CD4-positive, alpha-beta memory T cell (primary cell): ENCODE results near the gene NDUFA6. TPM values are rescaled to one million over a fixed set of nuclear protein-coding genes. Genes with fewer than 3 reads are reported as not detected.

Experiments
- CTCF ChIA-PET: fragments of 350-600 bp; sonication (Branson Sonifier 250); formaldehyde crosslinking; loops from one replicate; lab custom pipeline; 2021; ENCODE audit warnings: inconsistent platforms; ENCODE audit not compliant: partially characterized antibody; lab: Charles Lee
- POLR2A ChIA-PET: fragments of 350-600 bp; sonication (Branson Sonifier 250); formaldehyde crosslinking; loops from one replicate; lab custom pipeline; 2021; ENCODE audit not compliant: partially characterized antibody; lab: Charles Lee
- DNase-seq, 5 donors: peaks; one replicate each; pipeline versions ENCODE4 v3.0.0 to v3.0.0-alpha.2; 2020 to 2022; ENCODE audit warnings: mixed read lengths in 1 of 5
- H3K27ac ChIP-seq: one replicate; pipeline ENCODE4 v1.7.0; 2013; ENCODE audit warnings: low read depth, low read length
- H3K27me3 ChIP-seq: 2 replicates; pipeline ENCODE4 v1.7.0; 2013; ENCODE audit warnings: mild to moderate bottlenecking, low read length, moderate library complexity; ENCODE audit not compliant: insufficient read depth
- H3K36me3 ChIP-seq: 2 replicates; pipeline ENCODE4 v1.7.0; 2013; ENCODE audit warnings: mild to moderate bottlenecking, low read length, moderate library complexity; ENCODE audit not compliant: insufficient read depth
- H3K4me1 ChIP-seq: 2 replicates; pipeline ENCODE4 v1.7.0; 2013; ENCODE audit warnings: mild to moderate bottlenecking, low read length, moderate library complexity; ENCODE audit not compliant: insufficient read depth
- H3K4me3 ChIP-seq, 2 donors: one replicate each; pipeline ENCODE4 v1.7.0; 2013; ENCODE audit warnings: low read length in 2 of 2, mild to moderate bottlenecking in 1 of 2
- H3K9me3 ChIP-seq, 2 donors: one replicate each; pipeline ENCODE4 v1.7.0; 2013; ENCODE audit warnings: low read length in 2 of 2, control low read depth in 1 of 2; ENCODE audit not compliant: control insufficient read depth in 1 of 2
- H3K27ac Mint-ChIP-seq, 7 donors: one replicate each; pipeline ENCODE4 v1.8.0; 2020 to 2021; ENCODE audit warnings: mixed read lengths in 7 of 7, mild to moderate bottlenecking in 6 of 7, inconsistent platforms in 3 of 7, moderate library complexity in 3 of 7
- H3K27me3 Mint-ChIP-seq, 2 donors: one replicate each; pipeline ENCODE4 v1.8.0; 2020 to 2021; ENCODE audit warnings: mixed read lengths in 2 of 2
- H3K36me3 Mint-ChIP-seq, 2 donors: one replicate each; pipeline ENCODE4 v1.8.0; 2020 to 2021; ENCODE audit warnings: mixed read lengths in 2 of 2, inconsistent platforms in 1 of 2, mild to moderate bottlenecking in 1 of 2
- H3K4me1 Mint-ChIP-seq, 4 donors: one replicate each; pipeline ENCODE4 v1.8.0; 2020 to 2021; ENCODE audit warnings: mixed read lengths in 4 of 4, mild to moderate bottlenecking in 1 of 4
- H3K4me3 Mint-ChIP-seq, 8 donors: one replicate each; pipeline ENCODE4 v1.8.0; 2020 to 2021; ENCODE audit warnings: mixed read lengths in 8 of 8, mild to moderate bottlenecking in 7 of 8, moderate library complexity in 6 of 8, inconsistent platforms in 3 of 8
- H3K9me3 Mint-ChIP-seq, 8 donors: one replicate each; pipeline ENCODE4 v1.8.0; 2020 to 2021; ENCODE audit warnings: mixed read lengths in 8 of 8, mild to moderate bottlenecking in 5 of 8, inconsistent platforms in 3 of 8, moderate library complexity in 1 of 8
- intact Hi-C: fragments of 100-400 bp; cut with micrococcal nuclease; formaldehyde crosslinking; loops from one replicate; pipeline ENCODE4 v1.15.1; 2023
- polyA plus RNA-seq, 2 donors: library from polyadenylated mRNA; unstranded; fragments of 300-500 nt; fragmentation: Illumina TruSeq; gene quantifications; one replicate each; pipeline ENCODE4 v1.2.3, GENCODE V29; 2021
- total RNA-seq, 2 experiments: library from RNA; stranded (reverse); gene quantifications; one replicate each; pipeline ENCODE4 v1.2.3, GENCODE V29; 2021

The NDUFA6 gene
- total and polyA plus RNA-seq, 4 experiments from 2014 or later, result 42.1 to 153 (median 90.8) TPM

DNA sequence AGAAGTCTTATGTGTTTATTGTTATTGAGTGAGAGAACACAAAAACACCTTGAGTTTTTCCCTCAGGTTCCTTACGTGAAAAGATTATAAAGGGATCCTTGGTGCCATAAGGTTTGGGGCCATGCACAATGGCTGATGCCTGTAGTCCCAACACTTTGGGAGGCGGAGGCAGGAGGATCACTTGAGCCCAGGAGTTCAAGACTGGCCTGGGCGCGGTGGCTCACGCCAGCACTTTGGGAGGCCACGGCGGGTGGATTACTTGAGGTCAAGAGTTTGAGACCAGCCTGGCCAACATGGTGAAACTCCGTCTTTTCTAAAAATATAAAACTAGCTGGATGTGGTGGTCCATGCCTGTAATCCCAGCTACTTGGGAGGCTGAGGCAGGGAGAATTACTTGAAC is 5.7 kb downstream of the NDUFA6 start:
- no peak overlapping the region for H3K27ac ChIP-seq
- ChIA-PET CTCF (interaction anchor here (1.0 kb wide), 1 partner anchor 9 kb away, joined by 3 read pairs; no protein-coding TSS in a partner anchor), POLR2A (interaction anchor here (1.1 kb wide), 1 partner anchor 396 kb away, joined by 4 read pairs; the partner anchor contains the start of gene SNU13)
- intact Hi-C loops, result no loop called here
- DNase-seq, result no peak
- no peak overlapping the region for H3K4me3 ChIP-seq
- H3K36me3 ChIP-seq, result peaks cover 46% of the 10 kb centered on the region
- H3K36me3 Mint-ChIP-seq, result peaks cover 36 to 59% of the 10 kb centered on the region in 2 donors
- H3K27ac Mint-ChIP-seq, result peak overlapping the region in 1 of 7 donors; percentile 59
- no peaks in the 10 kb centered on the region for H3K9me3 Mint-ChIP-seq
- H3K27me3 Mint-ChIP-seq, result no peaks in the 10 kb centered on the region
- H3K9me3 ChIP-seq, result no peaks in the 10 kb centered on the region
- H3K27me3 ChIP-seq, result no peaks in the 10 kb centered on the region
- H3K4me3 Mint-ChIP-seq, result no peak overlapping the region
- peaks cover 29 to 56% (median 41%) of the 10 kb centered on the region in 4 donors for H3K4me1 Mint-ChIP-seq
- peaks cover 29% of the 10 kb centered on the region for H3K4me1 ChIP-seq

- Mint-ChIP-seq H3K27ac (peak overlapping the region in 3 of 7 donors; percentile 68 to 78 (median 73)), H3K4me3 (peak overlapping the region in 1 of 8 donors; percentile 45), H3K9me3 (no peaks in the 10 kb centered on the region), H3K27me3 (no peaks in the 10 kb centered on the region), H3K4me1 (peaks cover 20 to 55% (median 38%) of the 10 kb centered on the region in 4 donors), H3K36me3 (peaks cover 33 to 52% of the 10 kb centered on the region in 2 donors)
- Histone ChIP-seq H3K27ac (no peak overlapping the region), H3K36me3 (peaks cover 46% of the 10 kb centered on the region), H3K9me3 (no peaks in the 10 kb centered on the region), H3K4me1 (peaks cover 27% of the 10 kb centered on the region), H3K4me3 (no peak overlapping the region), H3K27me3 (no peaks in the 10 kb centered on the region)
- CTCF ChIA-PET, result no interaction called here
- POLR2A ChIA-PET, result interaction anchor here (1.2 to 1.3 kb wide), 2 partner anchors 8 to 13 kb away, joined by 3 to 5 read pairs; partner anchors contain the start of gene NAGA
- peak in 1 of 5 donors; percentile 4 for DNase-seq
- intact Hi-C loops, result no loop called here
These were observed 7.5 kb downstream of the NDUFA6 start for GRCh38 chr22:42083119-42083518.

DNA sequence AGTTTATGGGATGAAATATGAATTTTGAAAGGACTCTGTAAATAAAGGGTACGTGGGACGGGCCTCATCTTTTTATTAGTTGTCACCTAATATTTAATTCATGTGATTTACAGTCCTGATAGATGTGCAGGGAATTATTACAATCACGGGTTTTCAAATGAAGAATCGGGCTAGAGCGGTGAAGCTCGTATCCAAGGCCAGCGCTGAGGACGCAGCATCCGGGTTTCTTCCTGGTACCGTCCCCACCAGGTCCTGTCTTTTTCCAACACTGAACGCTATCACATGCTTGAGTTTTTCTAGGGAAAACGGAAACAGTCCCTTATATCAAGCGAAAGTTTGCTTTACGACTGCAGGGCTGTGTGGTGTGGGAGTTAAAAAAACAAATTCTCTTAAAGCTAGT is 10.3 kb downstream of the NDUFA6 start:
- peak overlapping the region; percentile 88 to 98 (median 96) for H3K4me3 Mint-ChIP-seq
- Histone ChIP-seq H3K36me3 (peaks cover 25% of the 10 kb centered on the region), H3K4me3 (peak overlapping the region; percentile 70 to 78), H3K27ac (peak overlapping the region; percentile 97), H3K9me3 (no peaks in the 10 kb centered on the region), H3K4me1 (peaks cover 31% of the 10 kb centered on the region), H3K27me3 (no peaks in the 10 kb centered on the region)
- POLR2A ChIA-PET, result interaction anchor here (0.6 to 4.4 kb wide), 24 partner anchors 10 to 534 kb away, joined by 3 to 208 read pairs (median 6); partner anchors contain the start of genes CCDC134, CENPM, DESI1 and NAGA
- CTCF ChIA-PET, result interaction anchor here (5.6 kb wide), 1 partner anchor 9 kb away, joined by 48 read pairs; the partner anchor contains the start of gene NDUFA6
- DNase-seq, result peak in 1 of 5 donors; percentile 44
- H3K27ac Mint-ChIP-seq, result peak overlapping the region; percentile 93 to 100 (median 99)
- H3K27me3 Mint-ChIP-seq, result no peaks in the 10 kb centered on the region
- H3K4me1 Mint-ChIP-seq, result peaks cover 17 to 52% (median 33%) of the 10 kb centered on the region in 4 donors
- peaks cover 22 to 34% of the 10 kb centered on the region in 2 donors for H3K36me3 Mint-ChIP-seq
- no peaks in the 10 kb centered on the region for H3K9me3 Mint-ChIP-seq
- intact Hi-C loops, result loop anchor here (1.0 kb wide), 1 partner anchor 10 kb away; the partner anchor contains the start of gene NDUFA6

GRCh38 chr22:42079319-42080251 is 11.0 kb downstream of the NDUFA6 start, which contains the start of gene SMDT1:
Gene SMDT1, plus strand, starts transcription at chr22:42079700. Its CDS starts 69 bp downstream, at chr22:42079769.
- peak; percentile 98 to 99 (median 99) for DNase-seq
- CTCF ChIA-PET, result interaction anchor here (0.6 to 5.6 kb wide), 3 partner anchors 10 to 359 kb away, joined by 3 to 48 read pairs (median 8); partner anchors contain the start of gene NDUFA6
- Histone ChIP-seq H3K27me3 (no peaks in the 10 kb centered on the region), H3K4me1 (peaks cover 38% of the 10 kb centered on the region), H3K4me3 (peak within 1 kb of the TSS; percentile 70 to 78), H3K9me3 (no peaks in the 10 kb centered on the region), H3K27ac (peak within 1 kb of the TSS; percentile 97), H3K36me3 (peaks cover 19% of the 10 kb centered on the region)
- H3K9me3 Mint-ChIP-seq, result no peaks in the 10 kb centered on the region
- H3K36me3 Mint-ChIP-seq, result peaks cover 19 to 27% of the 10 kb centered on the region in 2 donors
- intact Hi-C loops, result loop anchor here (1.0 to 10.0 kb wide), 5 partner anchors 9 to 535 kb away; partner anchors contain the start of genes NAGA, NDUFA6, POLDIP3 and SNU13
- peak within 1 kb of the TSS; percentile 93 to 100 (median 99) for H3K27ac Mint-ChIP-seq
- POLR2A ChIA-PET, result interaction anchor here (0.6 to 4.4 kb wide), 42 partner anchors 9 to 634 kb away, joined by 3 to 208 read pairs (median 5); partner anchors contain the start of genes CCDC134, CENPM, DESI1 and NAGA
- H3K4me3 Mint-ChIP-seq, result peak within 1 kb of the TSS; percentile 88 to 98 (median 96)
- H3K27me3 Mint-ChIP-seq, result no peaks in the 10 kb centered on the region
- H3K4me1 Mint-ChIP-seq, result peaks cover 19 to 58% (median 38%) of the 10 kb centered on the region in 4 donors

DNA sequence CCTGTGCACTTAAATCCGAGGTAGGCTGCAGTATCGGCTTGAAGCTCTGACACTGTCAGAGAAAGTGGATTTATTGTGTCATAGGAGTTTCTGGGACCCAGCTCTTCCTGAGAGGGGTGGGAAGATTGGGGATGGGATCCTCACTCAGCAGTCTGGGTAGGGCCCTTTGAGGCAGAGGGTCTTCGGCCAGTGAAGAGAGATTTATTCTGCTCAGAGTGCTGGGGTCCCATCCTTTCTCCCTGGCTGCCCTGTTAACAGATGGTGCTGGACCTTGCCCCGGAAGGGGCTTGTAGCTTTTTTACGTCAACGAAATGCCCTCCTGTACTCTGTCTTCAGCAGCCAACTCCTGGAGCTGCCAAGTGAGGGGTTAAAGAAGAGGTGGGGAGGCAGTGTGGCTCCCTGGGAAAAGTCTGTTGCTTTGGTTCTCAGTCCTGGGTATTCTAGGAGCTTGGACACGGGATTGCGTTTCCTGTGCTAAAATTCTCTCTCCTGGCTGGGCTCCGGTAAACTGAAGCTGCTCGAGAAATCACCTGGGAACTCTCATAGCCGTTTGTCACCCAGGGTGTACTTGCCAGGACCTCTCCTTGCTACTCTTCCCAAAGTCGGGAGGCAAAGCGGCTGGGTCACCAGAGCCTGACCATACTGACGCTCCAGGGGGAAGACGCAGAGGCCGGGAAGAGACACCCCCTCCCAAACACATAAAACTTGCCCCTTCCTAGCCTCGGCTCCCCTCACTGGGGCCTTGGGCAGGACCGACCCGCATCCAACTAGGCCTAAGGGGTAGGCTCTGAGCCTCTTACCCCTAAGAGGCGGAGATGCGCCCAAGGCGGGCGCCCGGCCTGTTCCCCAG is 11.9 kb downstream of the NDUFA6 start:
- H3K4me3 ChIP-seq, result peak overlapping the region; percentile 70 to 78
- no peaks in the 10 kb centered on the region for H3K27me3 Mint-ChIP-seq
- H3K4me3 Mint-ChIP-seq, result peak overlapping the region; percentile 88 to 98 (median 96)
- H3K4me1 ChIP-seq, result peaks cover 42% of the 10 kb centered on the region
- H3K9me3 Mint-ChIP-seq, result no peaks in the 10 kb centered on the region
- H3K9me3 ChIP-seq, result no peaks in the 10 kb centered on the region
- peak overlapping the region; percentile 93 to 100 (median 99) for H3K27ac Mint-ChIP-seq
- ChIA-PET POLR2A (interaction anchor here (0.7 to 4.4 kb wide), 32 partner anchors 8 to 633 kb away, joined by 3 to 208 read pairs (median 5); partner anchors contain the start of genes CCDC134, DESI1, NAGA and NDUFA6), CTCF (interaction anchor here (1.0 to 5.6 kb wide), 3 partner anchors 11 to 360 kb away, joined by 3 to 48 read pairs (median 3); partner anchors contain the start of gene NDUFA6)
- no peak for DNase-seq
- no peaks in the 10 kb centered on the region for H3K27me3 ChIP-seq
- peaks cover 14 to 19% of the 10 kb centered on the region in 2 donors for H3K36me3 Mint-ChIP-seq
- H3K4me1 Mint-ChIP-seq, result peaks cover 18 to 59% (median 35%) of the 10 kb centered on the region in 4 donors
- peaks cover 15% of the 10 kb centered on the region for H3K36me3 ChIP-seq
- intact Hi-C loops, result loop anchor here (1.0 to 10.0 kb wide), 4 partner anchors 8 to 536 kb away; partner anchors contain the start of genes NAGA, POLDIP3, SNU13 and WBP2NL
- H3K27ac ChIP-seq, result peak overlapping the region; percentile 97
